Measurements from ENCODE around the gene GLRX3.

DNA sequence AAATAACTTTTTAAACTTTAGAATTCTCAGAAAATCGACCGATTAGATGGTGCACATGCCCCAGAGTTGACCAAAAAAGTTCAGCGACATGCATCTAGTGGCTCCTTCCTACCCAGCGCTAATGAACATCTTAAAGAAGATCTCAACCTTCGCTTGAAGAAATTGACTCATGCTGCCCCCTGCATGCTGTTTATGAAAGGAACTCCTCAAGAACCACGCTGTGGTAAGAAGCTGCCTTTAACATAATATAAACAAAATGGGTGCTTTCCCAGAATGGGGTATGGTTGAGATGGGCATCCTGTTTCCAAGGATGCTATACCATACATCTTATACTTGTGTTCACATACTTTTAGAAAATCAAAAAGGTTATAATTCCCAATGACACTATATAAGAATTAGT lies 24.6 kb downstream of the GLRX3 start:
- no peak for TF ChIP-seq POLR2A (IDR thresholded peaks at IDR 0.05)
- TF ChIP-seq, protein P1, sequence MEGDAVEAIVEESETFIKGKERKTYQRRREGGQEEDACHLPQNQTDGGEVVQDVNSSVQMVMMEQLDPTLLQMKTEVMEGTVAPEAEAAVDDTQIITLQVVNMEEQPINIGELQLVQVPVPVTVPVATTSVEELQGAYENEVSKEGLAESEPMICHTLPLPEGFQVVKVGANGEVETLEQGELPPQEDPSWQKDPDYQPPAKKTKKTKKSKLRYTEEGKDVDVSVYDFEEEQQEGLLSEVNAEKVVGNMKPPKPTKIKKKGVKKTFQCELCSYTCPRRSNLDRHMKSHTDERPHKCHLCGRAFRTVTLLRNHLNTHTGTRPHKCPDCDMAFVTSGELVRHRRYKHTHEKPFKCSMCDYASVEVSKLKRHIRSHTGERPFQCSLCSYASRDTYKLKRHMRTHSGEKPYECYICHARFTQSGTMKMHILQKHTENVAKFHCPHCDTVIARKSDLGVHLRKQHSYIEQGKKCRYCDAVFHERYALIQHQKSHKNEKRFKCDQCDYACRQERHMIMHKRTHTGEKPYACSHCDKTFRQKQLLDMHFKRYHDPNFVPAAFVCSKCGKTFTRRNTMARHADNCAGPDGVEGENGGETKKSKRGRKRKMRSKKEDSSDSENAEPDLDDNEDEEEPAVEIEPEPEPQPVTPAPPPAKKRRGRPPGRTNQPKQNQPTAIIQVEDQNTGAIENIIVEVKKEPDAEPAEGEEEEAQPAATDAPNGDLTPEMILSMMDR (IDR thresholded peaks at IDR 0.05): no peak
